Measurements from ENCODE around the gene TOX3.

TOX3 gene

DNA sequence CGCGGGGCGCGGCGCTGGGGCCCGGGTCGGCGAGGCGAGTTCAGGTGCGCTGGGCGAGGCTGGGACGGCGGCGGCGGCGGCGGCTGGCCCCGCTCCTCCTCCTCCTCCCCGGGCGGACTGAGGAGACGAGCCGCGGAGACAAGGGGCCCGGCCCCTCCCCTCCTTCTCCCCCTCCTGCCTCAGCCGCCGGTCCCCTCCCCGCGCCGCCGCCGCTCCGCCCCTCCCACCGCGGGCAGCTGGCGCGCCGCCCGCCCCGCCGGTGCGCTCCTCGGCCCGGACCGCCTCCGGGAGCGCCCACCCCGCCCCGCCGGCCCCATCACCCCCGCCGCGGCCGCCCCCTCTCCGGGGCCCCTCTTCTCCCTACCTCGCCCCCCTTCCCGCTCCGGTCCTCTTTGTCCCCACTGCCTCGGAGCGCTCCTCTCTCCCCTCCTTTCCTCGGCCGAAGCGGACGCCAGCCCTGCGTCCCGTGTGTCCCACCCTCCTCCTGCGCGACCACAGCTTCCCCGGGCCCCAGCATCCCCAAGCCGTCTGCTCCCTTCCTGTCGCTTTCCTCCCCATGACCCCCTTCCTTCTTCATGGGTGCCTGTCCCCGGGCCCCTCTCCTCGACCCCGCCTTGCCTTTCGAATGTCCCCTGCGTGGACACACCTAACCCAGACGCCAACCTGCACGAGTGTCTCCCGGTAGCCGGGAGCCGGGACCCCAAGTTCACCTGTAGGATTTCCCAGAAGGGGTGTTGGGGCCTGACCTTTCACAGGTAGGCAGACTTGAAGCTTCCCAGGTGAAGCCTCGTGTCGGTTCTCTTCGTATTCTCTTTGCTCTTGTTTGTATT is at the start of gene TOX3:
Gene TOX3 (minus strand): TSS at position 140 of the 830 bp plus-strand sequence. CDS start 420 bp downstream, outside the sequence.
- DNase-seq = no peak

- DNase-seq = no peak
Measured at GRCh38 chr16:52592778-52593177, 45.8 kb upstream of the TOX3 start.

- no peak for DNase-seq
Measured at GRCh38 chr16:52591934-52592592, 45.1 kb upstream of the TOX3 start.

DNA sequence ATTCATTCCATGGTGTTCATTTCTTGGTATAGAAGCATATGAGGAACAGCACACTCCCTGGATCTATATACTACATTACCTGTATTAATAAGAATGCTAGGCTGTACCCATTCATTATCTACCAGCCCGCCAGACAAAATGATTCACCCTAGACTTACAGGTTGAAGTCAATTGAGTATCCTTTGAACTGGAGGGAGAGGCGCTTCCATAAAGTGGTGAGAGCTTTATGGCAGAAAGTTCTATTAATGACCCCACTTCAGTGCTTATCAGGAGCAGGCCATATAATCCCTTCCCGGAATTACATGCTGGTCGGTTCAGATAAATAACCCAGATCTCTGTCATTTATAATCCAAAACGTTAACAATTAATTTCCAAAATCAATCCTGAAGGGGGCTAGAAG is 44.5 kb upstream of the TOX3 start:
- DNase-seq = no peak

GRCh38 chr16:52586159-52586558 is 39.2 kb upstream of the TOX3 start:
- DNase-seq = no peak

GRCh38 chr16:52584354-52585320 is 37.7 kb upstream of the TOX3 start:
- no peak for DNase-seq

GRCh38 chr16:52581530-52581929 is 34.6 kb upstream of the TOX3 start:
- no peak for DNase-seq

GRCh38 chr16:52580488-52580887 is 33.5 kb upstream of the TOX3 start:
- DNase-seq = no peak

- no peak for DNase-seq
Measured at GRCh38 chr16:52578829-52579498, 32.0 kb upstream of the TOX3 start.

- DNase-seq = no peak
Measured at GRCh38 chr16:52578007-52578828, 31.3 kb upstream of the TOX3 start.

GRCh38 chr16:52577130-52577706 is 30.3 kb upstream of the TOX3 start:
- DNase-seq = no peak

- DNase-seq = no peak
Measured at GRCh38 chr16:52573365-52574299, 26.7 kb upstream of the TOX3 start.

DNA sequence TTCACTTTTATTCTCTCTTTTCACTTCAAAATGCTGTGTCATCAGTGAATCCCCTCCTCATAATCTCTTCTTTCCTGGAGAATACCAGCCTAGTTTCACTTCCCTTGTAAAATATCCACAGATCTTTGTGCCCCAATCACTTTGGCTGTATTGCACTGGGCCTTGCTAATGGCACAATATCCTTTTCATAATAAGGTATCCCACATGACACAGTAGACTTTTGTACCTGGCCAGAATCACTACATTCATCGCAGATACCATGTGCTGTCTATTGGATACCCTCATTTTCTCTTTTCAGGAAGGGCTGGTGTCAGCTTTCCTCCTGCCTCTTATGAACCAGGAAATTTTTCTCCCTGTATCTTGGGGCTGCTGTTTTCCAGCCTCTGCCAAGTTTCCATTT is 25.7 kb upstream of the TOX3 start:
- DNase-seq = no peak

- DNase-seq = no peak
Measured at GRCh38 chr16:52570495-52571091, 23.6 kb upstream of the TOX3 start.

- no peak for DNase-seq
Measured at GRCh38 chr16:52569701-52570100, 22.8 kb upstream of the TOX3 start.

GRCh38 chr16:52568983-52569690 is 22.2 kb upstream of the TOX3 start:
- no peak for DNase-seq

DNA sequence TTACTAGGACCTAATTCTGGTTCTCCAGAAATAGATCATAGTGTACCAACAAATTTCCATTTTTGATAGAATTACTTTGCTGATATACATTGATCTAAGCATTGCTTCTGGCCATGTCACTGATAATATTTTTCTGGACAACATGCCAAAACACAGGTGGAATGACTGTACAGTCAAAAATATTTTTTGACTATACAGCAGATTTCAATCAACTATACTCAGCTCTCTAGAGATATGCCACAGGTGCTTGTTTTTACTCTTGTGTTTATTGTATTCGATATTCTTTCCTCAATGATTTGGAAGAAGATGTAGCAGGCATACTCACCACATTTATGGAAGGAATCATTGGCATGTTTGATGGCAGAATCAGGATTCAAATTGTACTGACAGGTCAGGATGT is 21.6 kb upstream of the TOX3 start:
- no peak for DNase-seq

- DNase-seq = no peak
Measured at GRCh38 chr16:52567193-52567592, 20.2 kb upstream of the TOX3 start.
